ENCODE results near the gene CDCA7L.

The CDCA7L gene, protein sequence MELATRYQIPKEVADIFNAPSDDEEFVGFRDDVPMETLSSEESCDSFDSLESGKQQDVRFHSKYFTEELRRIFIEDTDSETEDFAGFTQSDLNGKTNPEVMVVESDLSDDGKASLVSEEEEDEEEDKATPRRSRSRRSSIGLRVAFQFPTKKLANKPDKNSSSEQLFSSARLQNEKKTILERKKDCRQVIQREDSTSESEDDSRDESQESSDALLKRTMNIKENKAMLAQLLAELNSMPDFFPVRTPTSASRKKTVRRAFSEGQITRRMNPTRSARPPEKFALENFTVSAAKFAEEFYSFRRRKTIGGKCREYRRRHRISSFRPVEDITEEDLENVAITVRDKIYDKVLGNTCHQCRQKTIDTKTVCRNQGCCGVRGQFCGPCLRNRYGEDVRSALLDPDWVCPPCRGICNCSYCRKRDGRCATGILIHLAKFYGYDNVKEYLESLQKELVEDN

DNA sequence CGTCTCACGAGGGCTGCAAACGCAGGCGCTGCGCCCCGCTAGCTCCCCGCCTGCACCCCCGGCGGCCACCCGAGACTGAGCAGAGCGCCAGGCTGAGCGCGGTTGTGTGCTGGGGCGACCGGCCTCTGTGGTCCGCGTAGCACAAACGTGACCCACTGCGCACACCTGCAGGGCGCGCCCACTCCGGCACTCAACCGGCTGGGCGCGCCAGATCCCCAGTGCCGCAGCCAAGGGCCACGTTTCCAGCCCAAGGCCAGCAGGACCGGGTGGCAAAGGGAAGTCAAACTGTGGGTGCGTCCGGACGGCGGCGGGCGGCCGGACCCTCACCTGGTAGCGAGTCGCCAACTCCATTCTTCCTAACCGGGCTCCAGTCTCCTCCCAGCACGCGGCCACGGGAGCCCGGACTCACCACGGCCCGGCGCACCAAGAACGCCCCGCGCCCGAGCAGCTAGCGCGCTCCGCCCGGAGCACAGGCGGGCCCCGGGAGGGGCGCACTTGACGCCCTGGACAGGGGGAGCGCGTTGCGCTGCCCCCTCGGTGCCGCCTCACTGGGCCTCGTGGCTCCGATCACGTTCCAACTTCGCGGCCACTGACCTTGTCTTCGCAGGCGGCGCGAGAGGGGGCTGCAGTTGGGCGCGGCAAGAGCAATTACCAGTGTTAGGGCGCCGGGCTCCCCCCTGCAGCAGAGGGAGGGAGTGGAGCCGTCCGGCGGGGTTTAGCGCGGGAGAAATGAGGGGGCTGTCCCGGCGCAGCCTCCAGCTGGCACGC lies at the start of gene CDCA7L:
TSS of gene CDCA7L (minus strand) at position 446 of the 768 bp plus-strand sequence. CDS start at position 351, 95 bp downstream.
- peak; percentile 40 for DNase-seq

DNA sequence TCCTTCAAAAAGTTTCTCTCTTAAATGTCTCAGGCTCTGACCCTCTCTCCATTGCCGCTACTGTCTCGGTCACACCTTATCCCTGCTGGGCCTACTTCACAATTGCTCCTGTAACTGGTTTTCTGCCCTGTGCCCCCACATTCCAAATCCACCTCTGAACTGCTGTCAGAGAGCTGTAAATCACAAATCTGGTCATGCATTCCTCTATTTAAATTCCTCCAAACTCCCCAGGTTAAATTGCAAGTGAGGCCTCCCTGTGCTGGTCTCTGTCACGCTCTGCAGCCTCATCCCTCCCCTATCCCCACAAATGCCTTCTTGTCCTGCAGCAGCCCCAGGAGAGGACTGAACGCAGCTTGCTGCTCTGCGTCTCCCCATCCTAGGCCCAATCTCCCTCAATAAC lies 40.4 kb upstream of the CDCA7L start:
- DNase-seq: no peak

DNA sequence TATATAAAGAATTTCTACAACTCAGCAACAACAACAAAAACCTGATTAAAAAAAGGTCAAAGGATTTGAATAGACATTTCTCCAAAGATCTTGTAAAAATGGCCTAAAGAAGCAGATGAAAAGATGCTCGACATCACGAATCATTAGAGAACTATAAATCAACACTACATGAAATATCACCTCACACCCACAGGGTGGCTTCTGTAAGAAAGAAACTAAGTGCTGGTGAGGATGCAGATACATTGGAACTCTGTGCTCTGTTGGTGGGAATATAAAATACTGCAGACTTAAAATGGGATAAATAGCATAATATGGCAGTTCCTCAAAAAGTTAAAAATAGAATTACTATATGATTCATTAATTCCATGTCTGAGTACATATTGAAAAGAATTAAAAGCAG lies 38.3 kb upstream of the CDCA7L start:
- DNase-seq: no peak

DNA sequence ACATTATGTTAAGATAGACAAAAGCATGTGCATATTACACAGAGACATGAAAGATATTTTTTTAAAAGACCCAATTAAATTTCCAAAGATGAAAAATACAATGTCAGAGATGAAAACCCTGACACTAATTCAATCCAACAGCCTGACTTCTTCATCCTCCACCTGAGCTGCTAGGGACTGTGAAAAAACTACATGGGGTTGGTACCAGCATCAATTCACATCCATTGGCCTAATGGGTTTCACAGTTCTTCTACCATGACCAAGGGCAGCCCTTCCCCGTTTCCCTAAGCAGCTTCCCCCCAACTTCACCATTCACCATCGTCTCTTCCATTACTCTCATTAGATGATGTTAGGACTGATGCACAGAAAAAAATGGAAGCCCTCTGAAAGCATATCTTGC lies 37.4 kb upstream of the CDCA7L start:
- no peak for DNase-seq

DNA sequence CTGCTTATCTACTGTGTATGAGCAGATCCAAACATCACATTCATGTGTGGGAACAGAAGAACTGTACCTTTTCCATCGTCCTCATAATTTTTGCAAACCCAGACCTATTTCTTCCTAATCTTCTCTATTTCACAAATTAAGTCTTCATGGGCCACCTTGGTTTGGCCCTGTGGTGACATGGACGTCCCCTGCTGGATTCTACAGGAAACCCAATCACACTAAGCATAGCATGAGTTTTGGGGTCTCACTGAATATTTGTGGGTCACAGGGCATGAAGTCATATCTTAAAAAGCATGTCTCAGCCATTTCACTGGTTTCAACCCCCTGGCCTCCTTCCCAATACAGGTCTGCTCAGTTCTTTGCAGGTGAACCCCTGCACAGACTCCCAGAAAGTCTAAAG lies 35.8 kb upstream of the CDCA7L start:
- no peak for DNase-seq

DNA sequence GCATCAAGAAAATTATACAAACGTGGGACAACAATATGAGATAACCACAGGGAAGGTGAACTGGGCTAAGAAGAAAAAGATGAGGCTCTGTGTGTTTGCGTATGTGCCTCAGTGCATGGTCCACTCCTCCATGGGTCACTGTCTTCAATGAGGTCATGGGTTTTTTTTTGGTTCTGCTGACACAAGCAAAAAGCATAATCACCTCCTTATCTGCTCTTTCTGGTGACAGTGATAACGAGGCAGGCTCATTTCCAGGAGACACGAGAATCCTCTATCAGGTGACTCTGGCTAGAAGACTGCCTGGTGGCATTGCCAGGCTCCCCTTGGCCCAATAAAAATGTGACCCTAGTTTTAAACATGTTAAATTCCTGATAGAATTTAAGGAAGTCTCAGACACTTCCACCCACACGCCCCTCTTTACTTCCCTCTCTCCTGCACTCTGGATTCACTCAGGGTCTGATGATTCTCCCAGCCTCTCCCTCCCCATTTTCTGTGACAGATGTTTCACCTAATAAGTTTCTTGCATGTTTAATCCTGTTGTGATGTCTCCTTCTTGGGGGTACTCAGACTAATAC lies 35.3 kb upstream of the CDCA7L start:
- no peak for DNase-seq

DNA sequence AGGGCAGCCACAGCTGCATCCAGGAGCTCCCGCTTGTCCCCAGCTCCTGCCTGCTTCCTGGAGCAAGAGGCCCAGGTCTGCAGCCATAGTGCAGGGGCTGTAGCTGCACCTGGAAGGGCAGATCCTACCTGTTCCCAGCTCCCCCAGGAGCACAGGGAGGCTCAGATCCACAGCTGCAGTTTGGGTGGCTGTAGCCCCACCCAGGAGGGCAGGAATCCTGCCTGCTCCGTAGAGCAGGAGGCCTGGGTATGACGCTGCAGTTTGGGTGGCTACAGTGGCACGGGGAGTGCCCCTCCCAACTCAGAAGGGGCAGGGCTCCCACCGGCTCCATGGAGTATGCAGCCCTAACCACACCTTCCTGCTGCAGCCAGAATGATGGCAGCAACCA lies 26.7 kb upstream of the CDCA7L start:
- DNase-seq: no peak

DNA sequence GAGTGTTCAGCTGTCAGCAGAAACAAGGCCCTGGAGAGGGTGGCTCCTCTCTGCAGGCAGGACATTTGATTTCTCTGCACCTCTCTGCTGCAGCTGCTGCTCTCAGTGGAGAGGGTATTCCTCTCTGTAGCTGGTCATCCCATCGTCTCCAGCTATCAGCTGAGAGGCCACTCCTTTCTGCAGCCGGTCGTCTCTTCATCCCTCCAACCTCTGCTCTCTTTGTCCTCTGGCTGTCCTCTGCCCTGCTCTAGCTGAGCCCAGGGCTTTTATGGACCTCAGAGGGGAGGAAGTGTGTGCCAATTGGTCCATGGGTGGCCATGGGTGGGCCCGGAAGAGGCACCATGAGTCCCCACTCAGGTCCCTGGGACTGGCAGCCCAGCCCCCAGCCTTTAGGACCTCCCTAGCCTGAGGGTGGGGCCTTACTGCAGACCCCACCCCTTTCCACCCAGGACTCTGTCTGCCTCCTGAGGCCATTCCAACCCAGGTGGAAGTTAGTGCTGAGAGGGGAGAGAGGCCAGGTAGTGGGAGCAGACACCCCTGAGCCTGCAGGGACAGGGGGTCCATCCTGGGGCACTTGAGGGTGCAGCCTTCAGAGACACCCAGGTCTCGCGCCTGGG lies 26.2 kb upstream of the CDCA7L start:
- no peak for DNase-seq

DNA sequence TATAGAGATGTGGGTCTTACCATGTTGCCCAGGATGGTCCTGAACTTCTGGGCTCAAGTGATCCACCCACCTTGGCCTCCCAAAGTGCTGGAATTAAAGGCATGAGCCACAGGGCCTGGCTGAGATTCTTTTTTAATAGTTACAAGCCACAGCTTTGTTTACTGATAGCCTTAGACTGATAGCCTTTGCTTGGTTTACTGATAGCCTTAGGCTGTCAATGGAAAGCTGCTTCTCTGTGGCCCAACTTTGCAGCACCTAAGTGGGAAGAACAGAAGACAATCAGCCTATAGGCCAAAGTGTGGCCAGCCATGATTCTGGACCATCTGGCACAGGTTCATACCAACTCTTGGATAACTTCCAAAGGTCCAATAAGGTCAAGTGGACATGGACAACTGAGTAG lies 24.1 kb upstream of the CDCA7L start:
- DNase-seq: no peak

DNA sequence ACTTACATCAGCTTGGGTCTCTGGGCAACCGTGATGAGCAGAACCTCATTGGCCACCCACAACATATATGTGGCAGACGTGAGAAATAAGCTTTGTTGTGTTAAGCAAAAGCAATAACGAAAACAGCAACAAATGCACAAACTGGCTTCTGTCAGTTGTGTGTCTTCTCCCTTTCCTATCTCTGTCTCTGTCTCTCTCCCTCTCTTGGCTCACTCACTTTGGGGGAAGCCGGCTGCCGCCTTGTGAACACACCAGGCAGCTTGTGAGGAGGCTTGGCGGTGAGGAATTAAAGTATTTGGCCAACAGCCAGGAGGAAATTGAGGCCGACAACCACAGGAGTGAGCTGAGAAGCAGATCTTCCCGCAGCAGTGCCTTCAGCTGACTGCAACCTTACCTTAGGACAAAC lies 21.9 kb upstream of the CDCA7L start:
- DNase-seq: no peak

DNA sequence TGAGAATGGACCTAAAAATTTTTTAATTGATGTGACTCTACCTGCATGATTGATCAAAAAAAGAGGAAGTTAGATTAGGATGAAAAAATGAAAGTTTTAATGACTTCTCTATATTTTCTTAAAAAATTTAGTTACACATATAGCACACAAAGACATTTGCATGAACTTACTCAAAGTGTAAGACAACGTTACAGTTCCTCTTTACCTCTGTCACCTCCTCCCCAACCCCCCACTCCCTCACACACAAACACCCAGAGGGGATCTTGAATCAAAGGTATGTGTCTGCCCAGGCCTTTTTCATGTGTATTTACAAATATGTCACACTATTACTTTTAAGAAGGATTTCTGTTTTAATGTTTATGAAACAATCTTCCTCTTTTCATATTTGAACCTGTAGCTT lies 20.6 kb upstream of the CDCA7L start:
- DNase-seq: no peak

DNA sequence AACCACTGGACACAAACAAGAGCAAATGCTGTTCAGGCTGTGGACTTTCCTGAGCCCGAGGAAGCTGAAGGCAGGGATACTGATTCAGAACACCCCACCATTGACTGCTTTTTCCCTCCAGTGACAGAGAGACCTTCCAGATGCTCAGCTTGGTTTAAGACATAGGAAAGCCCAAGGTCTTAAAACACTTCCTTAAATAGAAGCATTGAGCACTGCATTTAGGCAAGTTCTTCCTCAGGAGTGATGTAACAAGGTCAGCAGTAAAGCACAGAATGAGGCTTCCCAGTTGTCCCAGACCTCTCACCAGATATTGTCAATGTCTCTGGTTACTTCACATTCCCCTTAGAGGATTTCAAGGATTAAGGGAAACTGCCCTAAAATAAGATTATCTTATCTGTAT lies 19.6 kb upstream of the CDCA7L start:
- no peak for DNase-seq

DNA sequence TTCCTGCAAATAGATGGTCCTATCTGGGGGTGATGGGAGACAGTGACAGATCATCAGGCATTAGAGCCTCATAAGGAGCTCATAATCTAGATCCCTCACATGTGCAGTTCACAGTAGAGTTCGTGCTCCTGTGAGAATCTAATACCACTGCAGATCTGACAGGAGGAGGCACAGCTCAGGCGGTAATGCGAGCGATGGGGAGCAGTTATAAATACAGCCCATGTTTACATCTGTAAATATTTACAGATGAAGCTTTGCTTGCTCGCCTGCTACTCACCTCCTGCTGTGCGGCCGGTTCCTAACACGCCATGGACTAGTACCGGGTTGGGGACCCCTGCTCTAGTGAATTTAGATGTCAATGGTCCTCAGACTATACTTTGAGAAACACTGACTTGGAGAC lies 17.0 kb upstream of the CDCA7L start:
- no peak for DNase-seq

DNA sequence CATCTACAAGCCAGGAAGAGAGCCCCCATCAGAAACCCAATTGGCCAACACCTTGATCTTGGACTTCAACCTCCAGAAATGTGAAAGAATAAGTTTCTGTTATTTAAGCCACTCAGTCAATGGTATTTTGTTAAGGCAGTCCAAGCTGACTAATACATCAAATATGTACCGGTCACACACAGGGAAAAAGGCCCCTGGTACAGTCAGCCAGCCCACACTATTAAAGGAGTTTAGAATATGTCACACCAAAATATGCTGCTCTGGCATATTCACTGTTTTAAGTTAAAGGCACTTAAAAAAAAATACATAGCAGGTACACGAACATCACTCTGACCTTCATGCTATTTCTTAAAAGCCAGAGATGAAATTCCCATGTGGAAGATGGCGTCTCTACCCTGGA lies 15.2 kb upstream of the CDCA7L start:
- DNase-seq: no peak

DNA sequence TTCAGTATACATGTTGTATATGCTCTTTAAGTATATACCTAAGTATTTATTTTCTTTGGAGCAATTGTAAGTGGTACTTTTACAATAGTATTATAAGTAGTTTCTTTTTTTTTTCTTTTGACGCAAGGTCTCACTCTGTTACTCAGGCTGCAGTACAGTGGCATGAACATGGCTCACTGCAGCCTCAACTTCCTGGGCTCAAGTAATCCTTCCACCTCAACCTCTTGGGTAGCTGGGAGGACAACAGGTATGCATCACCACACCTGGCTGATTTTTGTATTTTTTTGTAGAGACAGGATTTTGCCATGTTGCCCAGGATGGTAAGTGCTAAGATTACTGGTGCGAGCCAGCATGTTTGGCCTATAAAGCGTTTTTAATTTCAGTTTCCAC lies 13.7 kb upstream of the CDCA7L start:
- no peak for DNase-seq

DNA sequence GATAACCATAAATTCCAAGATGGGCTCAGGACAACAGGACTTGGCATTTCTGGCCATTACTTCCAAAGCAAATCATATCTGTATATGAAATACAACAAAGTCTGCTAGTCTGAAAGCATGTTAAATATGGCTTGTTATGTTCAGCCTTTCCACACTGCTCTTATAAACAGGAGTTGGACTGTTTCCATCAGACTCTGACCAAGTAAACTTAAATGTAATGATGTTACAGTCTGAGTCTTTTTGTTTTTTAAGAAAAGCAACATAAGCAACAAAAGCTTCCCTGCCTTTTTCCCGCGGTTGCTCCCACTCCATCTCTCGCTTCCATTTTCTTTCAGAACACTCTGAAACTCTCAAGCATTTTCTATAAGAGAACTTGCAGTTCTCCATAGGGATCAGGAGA lies 8.1 kb upstream of the CDCA7L start:
- no peak for DNase-seq

DNA sequence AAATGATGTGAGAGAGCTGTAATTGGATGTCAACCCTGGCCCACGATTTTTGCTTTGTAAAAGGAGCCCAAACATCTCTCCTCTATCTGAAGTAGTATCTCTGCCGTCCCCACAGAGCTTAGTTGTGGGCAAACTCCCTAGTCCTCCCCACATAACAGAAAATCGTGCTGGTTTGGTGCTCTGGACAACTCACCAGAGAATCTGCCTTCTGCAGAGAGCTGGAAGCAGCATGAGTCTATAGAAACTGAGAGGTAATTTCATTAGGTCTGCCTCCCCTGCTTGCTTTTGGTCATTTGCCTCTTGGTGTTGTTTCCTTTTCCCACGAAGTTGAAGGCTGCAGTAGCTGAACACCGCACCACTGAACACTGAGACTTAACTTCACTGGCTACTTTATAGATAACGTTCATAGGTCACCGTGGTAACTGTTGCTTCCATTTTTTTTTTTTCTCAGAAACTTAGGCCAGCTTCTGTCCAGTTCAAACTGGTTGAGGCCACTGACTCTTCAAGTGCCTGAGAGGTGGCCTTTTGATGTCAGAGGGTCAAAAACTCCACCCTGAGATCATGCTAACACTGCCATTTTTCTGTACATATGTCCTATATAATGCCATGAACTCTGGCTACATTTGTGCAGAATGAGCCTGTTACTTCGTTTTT lies 3.3 kb upstream of the CDCA7L start:
- no peak for DNase-seq

DNA sequence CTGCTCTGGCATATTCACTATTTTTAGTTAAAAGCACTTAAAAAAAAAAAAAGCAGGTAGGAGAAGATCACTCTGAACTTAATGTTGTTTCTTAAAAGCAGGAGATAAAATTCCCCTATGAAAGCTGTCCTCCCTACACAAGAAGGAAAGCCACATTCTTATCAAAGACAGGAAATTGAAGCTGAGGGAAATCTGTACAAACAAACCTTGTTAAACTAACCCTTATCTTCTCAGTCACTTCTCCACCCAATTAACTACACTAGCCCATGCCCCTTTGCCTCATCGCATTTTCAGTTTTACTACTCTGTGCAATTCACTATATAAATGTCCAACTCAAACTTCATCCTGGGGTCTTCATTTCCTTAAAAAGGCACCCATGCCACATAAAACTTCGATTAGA lies 2.7 kb upstream of the CDCA7L start:
- no peak for DNase-seq

DNA sequence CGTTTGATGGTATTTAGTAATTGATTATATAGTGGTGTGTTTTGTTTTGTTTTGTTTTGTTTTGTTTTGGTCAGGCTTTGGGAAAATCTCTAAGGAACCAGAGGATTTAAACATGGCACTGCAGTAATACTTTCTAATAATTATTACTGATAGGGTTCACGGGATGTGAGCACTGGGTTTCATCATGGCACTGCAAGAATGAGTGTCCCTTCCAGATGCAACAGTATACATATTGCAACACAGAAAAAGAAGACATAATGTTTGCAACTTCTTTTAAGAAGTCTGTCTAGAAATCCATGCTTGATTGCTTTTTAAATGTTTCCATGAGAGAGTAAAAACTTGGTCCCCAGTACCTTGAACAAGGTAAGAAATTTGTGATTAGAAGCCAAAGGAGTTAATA lies 2.2 kb upstream of the CDCA7L start:
- no peak for DNase-seq

DNA sequence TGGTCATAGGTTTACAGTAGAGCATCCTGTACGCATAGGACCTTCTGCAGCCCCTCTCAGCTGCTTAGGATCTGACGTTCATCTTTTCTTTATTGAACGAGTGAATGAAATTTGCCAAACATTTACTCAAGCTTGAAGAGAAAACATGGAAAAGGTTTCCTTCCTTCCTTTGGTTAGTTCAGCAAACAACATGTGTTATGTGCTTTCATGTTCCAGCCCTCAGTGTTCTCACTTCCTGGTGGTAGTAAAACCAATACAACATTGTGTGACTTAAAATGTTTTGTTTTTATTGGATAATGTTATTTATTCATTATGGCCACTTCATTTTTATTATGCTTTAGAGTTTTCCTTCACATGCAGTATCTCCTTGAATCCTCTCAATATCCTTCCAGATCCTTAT lies 1.4 kb upstream of the CDCA7L start:
- DNase-seq: no peak

DNA sequence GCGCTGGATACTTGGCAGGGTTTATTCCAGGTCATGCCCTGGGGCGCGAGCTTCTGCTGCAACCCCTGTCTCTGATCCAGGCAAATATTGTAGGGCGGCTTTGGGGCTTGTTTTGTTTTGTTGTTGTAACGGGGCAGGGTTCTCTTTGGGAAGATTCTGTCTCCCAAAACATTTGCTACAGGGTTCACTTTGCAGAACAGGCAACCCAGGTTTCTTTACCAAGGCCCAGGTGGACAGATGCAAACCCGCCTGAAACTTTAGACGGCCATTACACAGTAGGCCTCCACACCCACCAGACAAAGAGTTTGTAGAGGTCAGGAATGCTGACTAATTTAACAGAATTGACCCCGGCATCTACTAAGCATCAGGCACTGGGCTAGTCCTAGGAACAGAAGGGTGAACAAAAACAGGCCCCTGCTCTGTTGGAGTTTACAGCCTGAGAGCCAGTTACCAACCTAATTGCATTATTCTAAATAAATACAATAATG lies 567 bp upstream of the CDCA7L start:
- DNase-seq: no peak

DNA sequence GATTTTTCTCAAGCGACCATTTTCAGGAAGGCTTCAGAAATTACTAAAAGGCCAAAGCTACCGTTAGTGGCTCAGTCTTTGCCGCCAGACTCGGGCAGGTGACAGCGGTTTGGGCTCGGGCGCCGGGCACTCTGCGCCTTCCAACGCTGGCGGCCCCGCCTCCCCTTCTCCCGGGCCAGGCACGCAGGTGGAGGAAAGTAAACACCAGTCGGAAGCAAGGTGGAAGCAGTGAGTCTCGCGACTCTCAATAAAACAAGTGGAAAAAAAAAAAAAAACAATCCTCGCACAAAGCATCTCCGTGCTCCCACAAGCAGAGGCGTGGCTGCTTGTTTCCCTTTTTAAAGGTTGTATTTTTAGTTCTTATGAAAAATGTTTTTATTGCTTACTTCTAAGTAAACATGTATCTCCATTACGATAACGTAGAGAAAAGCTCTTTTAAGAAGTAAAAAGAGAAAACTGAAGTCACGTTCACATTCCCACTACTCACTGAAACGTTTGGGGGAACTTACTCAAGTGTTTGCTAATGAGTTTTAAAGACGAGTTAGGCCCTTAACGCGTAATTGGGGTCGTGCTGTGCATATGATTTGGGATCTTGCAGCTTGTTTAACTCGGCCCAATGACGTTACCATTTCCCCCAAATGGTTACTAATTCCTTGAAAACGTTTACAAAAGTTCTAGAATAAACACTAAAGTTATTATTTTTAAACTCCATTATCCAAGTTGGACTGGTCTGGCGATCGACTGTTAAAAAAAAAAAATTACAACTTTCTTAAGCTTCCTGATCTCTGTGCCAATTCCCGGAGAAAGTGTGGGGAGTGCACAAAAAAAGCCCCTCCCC lies 864 bp downstream of the CDCA7L start:
- DNase-seq: peak; percentile 31
